Effector memory CD4-positive, alpha-beta T cell (primary cell): ENCODE results near the gene NF2.

Experiments
- DNase-seq, 3 donors: peaks; one replicate each; pipeline ENCODE4 v3.0.0-alpha.2; 2020
- H3K27ac ChIP-seq: 2 replicates; pipeline ENCODE4 v1.7.0; 2013; ENCODE audit warnings: mild to moderate bottlenecking, low read length, moderate library complexity; ENCODE audit not compliant: insufficient read depth, poor library complexity, severe bottlenecking
- H3K27me3 ChIP-seq: replicated peaks from 2 replicates; pipeline ENCODE4 v1.7.0; 2013; ENCODE audit warnings: mild to moderate bottlenecking, low read length; ENCODE audit not compliant: insufficient read depth, control insufficient read depth, poor library complexity, severe bottlenecking
- H3K36me3 ChIP-seq: 2 replicates; pipeline ENCODE4 v1.7.0; 2013; ENCODE audit warnings: mild to moderate bottlenecking, low read length, moderate library complexity; ENCODE audit not compliant: control insufficient read depth, insufficient read depth
- H3K4me1 ChIP-seq: 2 replicates; pipeline ENCODE4 v1.7.0; 2013; ENCODE audit warnings: low read length, mild to moderate bottlenecking; ENCODE audit not compliant: control insufficient read depth, insufficient read depth, poor library complexity, severe bottlenecking
- H3K4me3 ChIP-seq: 2 replicates; pipeline ENCODE4 v1.7.0; 2013; ENCODE audit warnings: low read length, low read depth, mild to moderate bottlenecking; ENCODE audit not compliant: insufficient read depth, poor library complexity, severe bottlenecking
- H3K9me3 ChIP-seq: 2 replicates; pipeline ENCODE4 v1.7.0; 2013; ENCODE audit warnings: mild to moderate bottlenecking, low read length, moderate library complexity; ENCODE audit not compliant: control insufficient read depth

The NF2 gene

DNA sequence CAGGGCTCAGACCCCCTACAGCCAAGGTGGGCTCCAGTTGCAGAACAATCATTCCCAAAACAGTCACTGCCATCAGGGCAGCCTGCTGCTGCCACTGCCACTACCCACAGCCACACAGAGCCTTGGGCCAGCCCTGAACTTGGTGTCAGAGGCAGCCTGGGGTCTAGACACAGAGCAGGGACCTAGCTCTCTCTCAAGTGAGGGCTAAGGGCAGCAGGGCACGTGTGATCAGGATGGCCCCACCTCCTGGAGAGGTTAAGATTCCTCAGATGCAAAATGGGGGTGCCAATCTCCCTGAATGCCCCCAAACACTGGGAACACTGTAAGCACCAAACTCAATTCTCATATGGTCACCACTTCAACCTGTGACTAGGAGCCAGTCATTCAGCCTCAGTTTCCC lies 132.0 kb downstream of the NF2 start:
- H3K4me3 ChIP-seq, result no peak overlapping the region
- H3K9me3 ChIP-seq, result no peaks in the 10 kb centered on the region
- no peaks in the 10 kb centered on the region for H3K4me1 ChIP-seq
- DNase-seq, result no peak
- peaks cover 19% of the 10 kb centered on the region for H3K36me3 ChIP-seq
- H3K27me3 ChIP-seq, result no peaks in the 10 kb centered on the region
- H3K27ac ChIP-seq, result no peak overlapping the region

DNA sequence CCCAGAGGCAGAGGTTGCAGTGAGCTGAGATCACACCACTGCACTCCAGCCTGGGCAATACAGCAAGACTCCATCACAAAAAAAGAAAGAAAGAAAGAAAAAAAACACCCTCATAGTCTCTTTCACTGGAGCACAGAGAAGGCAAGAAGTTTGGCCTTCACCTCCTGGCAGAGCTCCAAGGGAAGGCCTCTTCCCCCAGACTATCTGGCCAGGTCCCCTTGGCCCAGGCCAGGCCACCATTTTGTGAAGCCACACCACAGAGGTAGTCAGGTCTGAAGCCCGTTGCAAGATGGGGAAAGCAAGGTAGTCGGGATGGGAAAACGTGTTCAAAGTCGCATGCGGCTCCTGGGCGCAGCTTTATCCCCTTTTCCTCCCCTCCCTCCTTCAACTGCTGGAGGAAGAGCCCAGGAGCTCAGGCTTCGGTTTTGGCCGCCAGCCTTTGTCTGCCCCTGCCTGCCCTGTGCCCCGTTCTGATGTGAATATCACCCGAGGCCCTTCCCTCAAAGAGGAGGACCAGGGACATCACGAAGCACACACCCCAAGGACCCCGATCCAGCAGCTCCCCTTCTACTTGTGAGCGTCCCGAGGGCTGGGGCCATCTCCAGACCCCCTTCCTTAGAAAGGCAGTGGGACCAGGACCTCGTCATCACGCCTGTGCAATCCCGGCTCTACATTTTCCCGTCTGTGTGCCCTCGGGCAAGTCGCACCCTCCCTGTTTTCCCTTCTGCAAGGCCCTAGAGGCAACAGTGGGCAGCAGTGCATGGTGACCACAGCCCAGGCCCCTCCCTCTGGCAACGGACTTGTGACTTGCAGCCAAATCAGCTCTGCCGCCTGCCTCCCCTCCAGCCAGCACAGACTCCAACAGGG lies 134.1 kb downstream of the NF2 start:
- peaks cover 21% of the 10 kb centered on the region for H3K36me3 ChIP-seq
- DNase-seq, result no peak

DNA sequence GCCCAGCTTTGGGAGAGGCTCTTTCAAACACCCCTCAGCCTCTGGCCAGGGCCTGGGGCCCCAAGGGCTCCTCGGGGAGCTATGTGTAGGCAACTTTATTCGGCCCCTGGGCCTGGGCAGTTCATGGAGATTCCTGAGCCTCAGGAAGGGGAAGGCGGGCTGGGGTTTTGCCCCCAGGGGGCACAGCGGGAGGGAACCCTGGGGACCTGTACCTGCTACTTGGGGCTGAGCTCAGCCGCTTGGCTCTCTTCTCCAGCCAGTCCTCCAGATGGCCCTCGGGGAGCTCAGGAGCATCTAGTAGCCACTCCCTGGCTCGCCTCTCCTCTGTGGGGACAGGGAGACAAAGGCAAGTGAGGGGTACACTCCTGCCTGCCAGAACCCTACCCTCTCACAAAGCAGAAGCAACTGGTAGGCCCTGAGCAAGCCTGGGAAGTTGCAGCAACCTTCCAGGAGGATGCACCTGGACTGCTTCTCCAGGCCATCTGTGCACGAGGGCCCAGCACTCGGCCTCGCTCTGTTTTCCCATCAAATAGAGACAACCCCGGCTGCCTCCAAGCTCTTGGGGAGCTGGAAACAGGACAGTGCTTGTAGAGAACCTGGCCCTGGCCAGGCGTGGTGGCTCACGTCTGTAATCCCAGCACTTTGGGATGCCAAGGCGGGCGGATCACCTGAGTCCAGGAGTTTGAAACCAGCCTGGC lies 134.8 kb downstream of the NF2 start:
- H3K36me3 ChIP-seq, result peaks cover 21% of the 10 kb centered on the region
- no peak overlapping the region for H3K27ac ChIP-seq
- H3K27me3 ChIP-seq, result no peaks in the 10 kb centered on the region
- no peak overlapping the region for H3K4me3 ChIP-seq
- H3K9me3 ChIP-seq, result no peaks in the 10 kb centered on the region
- no peaks in the 10 kb centered on the region for H3K4me1 ChIP-seq
- DNase-seq, result no peak

More for the DNA sequence above, 134.1 kb downstream of the NF2 start:
- H3K4me1 ChIP-seq, result no peaks in the 10 kb centered on the region
- no peak overlapping the region for H3K4me3 ChIP-seq
- H3K27ac ChIP-seq, result no peak overlapping the region
- H3K27me3 ChIP-seq, result no peaks in the 10 kb centered on the region
- H3K9me3 ChIP-seq, result no peaks in the 10 kb centered on the region

DNA sequence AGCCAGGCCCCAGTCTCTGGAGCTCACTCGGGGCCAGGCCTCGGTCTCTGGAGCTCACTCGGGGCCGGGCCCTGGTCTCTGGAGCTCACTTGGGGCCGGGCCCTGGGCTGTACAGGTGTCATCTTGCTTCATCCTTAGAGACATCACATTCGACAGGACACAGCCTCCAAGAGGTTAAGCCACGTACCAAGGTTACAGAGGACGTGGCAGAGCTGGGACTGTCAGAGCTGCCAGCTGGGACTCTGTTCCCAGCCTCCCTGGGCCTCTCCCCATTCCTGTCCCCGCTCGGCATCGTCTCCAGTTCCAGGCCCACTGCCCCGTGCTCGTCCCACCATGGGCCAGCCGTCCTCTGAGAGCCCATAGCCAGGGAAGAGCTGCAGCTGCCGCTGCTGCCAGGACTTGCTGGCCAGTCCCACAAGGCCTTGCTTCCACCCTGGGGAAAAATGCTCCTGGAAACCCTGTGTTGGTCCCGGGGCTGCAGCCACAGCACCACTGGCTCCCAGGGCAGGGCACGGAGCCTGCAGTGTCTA lies 136.0 kb downstream of the NF2 start:
- Histone ChIP-seq H3K36me3 (peaks cover 15% of the 10 kb centered on the region), H3K4me3 (no peak overlapping the region), H3K27me3 (no peaks in the 10 kb centered on the region), H3K4me1 (no peaks in the 10 kb centered on the region), H3K27ac (no peak overlapping the region), H3K9me3 (no peaks in the 10 kb centered on the region)
- DNase-seq, result no peak

DNA sequence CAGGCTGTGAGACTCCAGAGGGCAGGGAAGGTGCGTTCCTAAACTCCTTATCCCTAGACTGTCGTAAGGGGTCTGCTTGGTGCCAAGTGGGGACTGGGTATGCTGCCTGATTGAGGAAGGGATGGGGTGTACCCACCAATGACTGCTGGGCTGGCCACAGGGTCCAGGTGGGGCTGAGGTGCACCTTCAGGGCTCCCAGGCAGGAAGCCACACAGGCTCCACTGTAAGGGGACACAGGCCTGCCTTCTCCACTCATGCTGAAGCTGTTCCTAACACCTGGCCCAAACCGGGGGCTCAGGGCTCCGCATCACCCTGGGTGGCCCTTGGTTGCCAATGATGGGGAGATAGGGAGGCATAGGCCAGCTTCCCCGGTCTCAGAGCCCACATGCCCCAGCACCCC lies 136.8 kb downstream of the NF2 start:
- no peak overlapping the region for H3K27ac ChIP-seq
- H3K27me3 ChIP-seq, result no peaks in the 10 kb centered on the region
- peaks cover 17% of the 10 kb centered on the region for H3K36me3 ChIP-seq
- no peaks in the 10 kb centered on the region for H3K4me1 ChIP-seq
- H3K9me3 ChIP-seq, result no peaks in the 10 kb centered on the region
- DNase-seq, result no peak
- no peak overlapping the region for H3K4me3 ChIP-seq

DNA sequence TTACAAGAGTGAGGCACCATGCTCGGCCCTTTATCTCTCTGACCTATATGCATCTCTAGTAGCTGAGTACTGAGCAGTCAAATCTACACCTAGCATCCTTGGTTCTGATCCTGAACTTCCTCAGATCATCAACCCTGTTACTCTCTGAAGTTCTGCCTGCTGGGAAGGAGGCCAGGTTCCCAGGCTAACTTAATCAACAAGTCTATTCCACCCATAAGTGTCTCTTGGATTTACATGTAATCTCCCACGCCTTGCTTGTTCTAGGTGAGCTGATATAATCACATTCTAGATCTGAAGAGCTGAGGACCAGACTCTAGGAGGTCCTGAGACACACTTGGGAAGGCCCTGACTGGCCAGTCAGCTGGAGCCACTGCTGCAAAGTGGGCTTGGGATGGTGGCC lies 138.5 kb downstream of the NF2 start:
- no peak overlapping the region for H3K27ac ChIP-seq
- no peaks in the 10 kb centered on the region for H3K9me3 ChIP-seq
- peaks cover 22% of the 10 kb centered on the region for H3K36me3 ChIP-seq
- H3K4me1 ChIP-seq, result no peaks in the 10 kb centered on the region
- H3K4me3 ChIP-seq, result no peak overlapping the region
- no peak for DNase-seq
- H3K27me3 ChIP-seq, result no peaks in the 10 kb centered on the region

DNA sequence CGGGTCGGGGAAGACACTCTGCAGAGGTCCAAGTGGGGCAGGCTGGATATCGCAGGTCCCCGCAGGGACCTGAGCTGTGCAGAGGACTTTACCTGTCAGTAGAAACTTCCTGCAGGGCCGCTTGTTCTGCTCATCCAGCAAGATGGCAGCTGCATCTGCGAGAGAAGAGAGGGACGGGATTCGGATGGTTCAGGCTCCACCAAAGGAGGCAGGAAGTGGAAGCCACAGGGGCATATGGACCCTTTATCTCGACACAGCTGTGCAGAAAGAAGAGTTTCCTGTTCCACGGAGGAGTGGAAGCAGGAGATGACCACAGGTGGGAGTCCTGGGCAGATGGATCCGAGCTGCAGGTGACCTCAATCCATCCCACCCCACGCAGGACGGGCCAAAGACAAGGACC lies 138.9 kb downstream of the NF2 start:
- Histone ChIP-seq H3K4me3 (no peak overlapping the region), H3K36me3 (peaks cover 26% of the 10 kb centered on the region), H3K9me3 (no peaks in the 10 kb centered on the region), H3K27ac (no peak overlapping the region), H3K27me3 (no peaks in the 10 kb centered on the region), H3K4me1 (no peaks in the 10 kb centered on the region)
- no peak for DNase-seq

DNA sequence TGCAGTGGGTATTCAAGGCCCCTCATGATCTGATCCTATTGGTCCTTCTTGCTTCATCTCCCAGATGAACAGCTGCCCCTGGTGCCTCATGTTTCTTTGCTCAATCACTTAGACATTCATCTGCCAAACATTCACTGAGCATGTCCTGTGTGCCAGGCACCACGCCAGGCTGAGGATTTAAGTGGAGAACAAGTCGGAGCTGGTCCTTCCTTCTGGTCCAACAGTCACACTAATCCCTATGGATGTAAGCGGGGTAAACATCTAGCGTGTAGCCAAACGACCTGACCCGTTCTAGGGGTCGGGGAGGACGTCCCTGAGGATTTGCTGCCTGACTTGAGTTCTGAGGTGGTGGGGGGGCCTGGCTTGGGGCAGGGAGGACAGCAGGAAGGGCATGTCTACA lies 141.5 kb downstream of the NF2 start:
- H3K9me3 ChIP-seq, result no peaks in the 10 kb centered on the region
- H3K27me3 ChIP-seq, result no peaks in the 10 kb centered on the region
- no peak for DNase-seq
- H3K36me3 ChIP-seq, result peaks cover 23% of the 10 kb centered on the region
- no peak overlapping the region for H3K27ac ChIP-seq
- no peak overlapping the region for H3K4me3 ChIP-seq
- no peaks in the 10 kb centered on the region for H3K4me1 ChIP-seq

DNA sequence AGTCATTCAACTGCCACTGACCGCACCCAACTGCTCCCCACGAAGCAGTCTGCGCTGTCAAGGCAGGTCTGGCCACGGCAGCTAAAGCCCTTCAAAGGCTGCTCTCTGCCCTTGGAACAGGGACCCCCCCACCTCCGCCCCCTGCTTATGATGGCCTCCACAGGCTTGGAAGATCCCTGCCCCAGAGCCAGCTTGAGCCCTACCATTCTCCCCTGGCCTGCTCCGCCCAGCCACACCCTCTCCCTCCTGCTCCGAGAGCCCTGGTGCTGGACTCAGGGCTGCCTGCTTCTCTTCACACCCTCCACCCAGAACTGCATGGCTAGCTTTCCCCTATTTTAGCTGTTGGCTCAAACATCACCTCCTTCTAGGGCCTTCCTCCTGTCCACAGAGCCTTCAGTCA lies 144.4 kb downstream of the NF2 start:
- Histone ChIP-seq H3K27me3 (no peaks in the 10 kb centered on the region), H3K4me1 (peaks cover 8% of the 10 kb centered on the region), H3K36me3 (peaks cover 19% of the 10 kb centered on the region), H3K27ac (no peak overlapping the region), H3K4me3 (no peak overlapping the region), H3K9me3 (no peaks in the 10 kb centered on the region)
- no peak for DNase-seq
